ENCODE measurements around the gene TPSB2. TPM values are rescaled to one million over a fixed set of nuclear protein-coding genes. Genes with fewer than 3 reads are reported as not detected.

Gene TPSB2
- total RNA-seq, 1 donor from 2014 or later: not detected

GRCh38 chr16:1184156-1184868, 45.7 kb downstream of the TPSB2 start:
- intact Hi-C loops (cut with micrococcal nuclease): no loop called here

DNA sequence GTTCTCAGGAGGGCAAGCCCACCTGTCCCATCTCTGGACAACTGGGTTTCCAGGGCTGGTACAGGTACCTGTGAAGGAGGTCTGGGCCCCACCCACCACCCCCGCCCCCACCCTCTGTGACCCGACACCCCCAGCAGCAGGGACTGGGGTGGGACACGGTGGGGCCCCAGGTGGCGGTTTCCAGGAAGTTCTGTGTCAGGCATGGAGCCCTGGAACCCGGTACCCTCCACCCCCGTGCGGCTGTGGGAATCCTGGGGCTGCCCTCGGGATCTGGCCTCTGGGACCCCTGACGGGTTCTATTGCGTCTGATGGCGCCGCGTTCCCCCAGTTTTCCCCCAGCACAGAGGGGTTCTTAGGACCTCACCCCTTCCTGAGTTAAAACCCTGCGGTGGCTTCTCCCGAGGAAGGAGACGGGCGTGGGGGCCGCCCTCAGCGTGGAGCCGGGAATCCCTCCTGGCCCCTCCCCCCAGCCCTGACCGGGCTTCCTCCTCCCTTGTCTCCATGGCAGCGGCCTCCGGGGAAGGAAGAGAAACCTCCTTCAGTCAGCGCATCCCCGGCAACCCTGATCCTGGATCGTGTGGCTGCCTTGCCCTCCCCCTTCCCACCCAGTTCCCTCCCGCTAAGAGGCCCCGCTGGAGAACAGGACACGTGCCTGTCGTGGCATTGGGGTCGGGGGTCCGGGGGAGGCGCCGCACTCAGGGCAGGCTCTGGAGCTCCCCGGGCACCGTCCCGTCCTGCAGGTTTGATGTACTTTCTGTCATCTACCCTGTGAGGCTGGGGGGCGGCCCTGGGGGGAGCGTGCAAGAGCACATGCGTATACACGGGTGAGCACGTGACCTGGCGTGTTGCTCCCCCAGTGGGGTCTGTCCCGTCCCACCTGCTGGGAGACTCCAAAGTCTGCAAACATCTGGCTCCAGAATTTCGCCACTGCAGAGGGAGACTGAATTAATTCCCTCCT, 46.8 kb downstream of the TPSB2 start:
- intact Hi-C loops (cut with micrococcal nuclease): no loop called here

DNA sequence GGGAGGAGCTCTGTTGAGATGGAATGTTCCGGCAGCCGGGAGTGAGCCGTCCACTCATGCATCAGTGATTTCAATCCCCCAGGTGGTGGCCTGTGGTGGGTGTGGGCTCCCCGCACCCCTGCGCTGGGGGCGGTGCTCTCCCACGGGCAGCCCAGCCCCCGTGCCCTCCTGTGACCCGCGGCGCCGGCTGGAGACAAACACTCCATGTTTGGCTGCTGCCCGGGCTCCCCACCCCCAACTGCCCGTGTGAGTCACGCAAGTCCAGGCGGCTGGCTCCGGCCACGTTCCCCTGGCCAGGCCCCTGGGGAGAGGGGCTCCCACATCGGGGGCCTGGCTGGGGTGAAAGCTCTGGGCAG, 47.7 kb downstream of the TPSB2 start:
- intact Hi-C loops (cut with micrococcal nuclease): no loop called here

GRCh38 chr16:1181404-1182315, 48.3 kb downstream of the TPSB2 start:
- intact Hi-C loops (cut with micrococcal nuclease): no loop called here

- intact Hi-C loops (cut with micrococcal nuclease): no loop called here
Observed at GRCh38 chr16:1180549-1181403, 49.2 kb downstream of the TPSB2 start.

Other genes with a start within 250 kb of the TPSB2 start
- gene SOX8, start 248.4 kb downstream of the TPSB2 start, total RNA-seq: 0.17 TPM in 1 of 2 replicates, not detected in the other
- not detected in 2 replicates for gene SSTR5, start 157.4 kb downstream of the TPSB2 start, total RNA-seq
- not detected in 2 replicates for gene C1QTNF8, start 133.9 kb downstream of the TPSB2 start, total RNA-seq
- gene CACNA1H, start 77.1 kb downstream of the TPSB2 start, total RNA-seq: 0.24 and 0.25 TPM in 2 replicates
- gene TPSG1, start 4.9 kb downstream of the TPSB2 start, total RNA-seq: not detected in 2 replicates
- gene TPSAB1, start 10.5 kb upstream of the TPSB2 start, total RNA-seq: not detected in 2 replicates
- gene TPSD1, start 25.9 kb upstream of the TPSB2 start, total RNA-seq: not detected in 2 replicates
- 217 and 224 TPM in 2 replicates for gene UBE2I, start 79.5 kb upstream of the TPSB2 start, total RNA-seq
- gene BAIAP3, start 103.5 kb upstream of the TPSB2 start, total RNA-seq: 1.4 and 1.8 TPM in 2 replicates
- 53.7 and 60.0 TPM in 2 replicates for gene TSR3, start 121.7 kb upstream of the TPSB2 start, total RNA-seq
- 36.1 and 39.1 TPM in 2 replicates for gene GNPTG, start 121.7 kb upstream of the TPSB2 start, total RNA-seq
- gene UNKL, start 184.5 kb upstream of the TPSB2 start, total RNA-seq: 43.3 and 47.9 TPM in 2 replicates
- gene UQCC4, start 190.6 kb upstream of the TPSB2 start, total RNA-seq: 13.2 and 16.4 TPM in 2 replicates
- not detected in 2 replicates for gene PERCC1, start 200.9 kb upstream of the TPSB2 start, total RNA-seq
- 1.8 and 3.2 TPM in 2 replicates for gene CCDC154, start 214.4 kb upstream of the TPSB2 start, total RNA-seq
- 80.8 and 81.0 TPM in 2 replicates for gene CLCN7, start 244.8 kb upstream of the TPSB2 start, total RNA-seq

Measured in T-helper 1 cell treated with Interleukin-12 subunit alpha and Interleukin-12 subunit beta and Interleukin-4 antibody, amounts not matched to agents 30 ng/mL and 1 ng/mL, for 36 hours (primary cell).